Psoas muscle (tissue), 8 donors: Measurements from ENCODE around the gene ZNF783. TPM values are rescaled to one million over a fixed set of nuclear protein-coding genes. Genes with fewer than 3 reads are reported as not detected.

Source experiments
- ATAC-seq, 4 donors: fragments of 200-7000 bp; cut with Tn5 transposase; one replicate each; pipeline ENCODE4 v1.9.1; 2020; ENCODE audit warnings: moderate library complexity in 3 of 4, mild to moderate bottlenecking in 2 of 4
- DNase-seq, 2 donors: peaks; one replicate each; pipeline ENCODE4 v3.0.0-alpha.2; 2020
- H3K27ac ChIP-seq: fragments of 200-600 bp; one replicate; pipeline ENCODE4 v1.8.0; 2022
- H3K27me3 ChIP-seq, 3 donors: fragments of 200-600 bp in 1 of 3; one replicate each; pipeline versions ENCODE4 v1.6.1 to v1.8.0; 2013 to 2022; ENCODE audit warnings: low read length in 2 of 3, mild to moderate bottlenecking in 2 of 3, moderate library complexity in 1 of 3; ENCODE audit not compliant: insufficient read depth in 3 of 3
- H3K36me3 ChIP-seq, 2 donors: fragments of 200-600 bp in 1 of 2; one replicate each; pipeline versions ENCODE4 v1.6.1 to v1.8.0; 2013 to 2022; ENCODE audit warnings: low read depth in 1 of 2, mild to moderate bottlenecking in 1 of 2, moderate library complexity in 1 of 2; ENCODE audit not compliant: insufficient read depth in 1 of 2
- H3K4me1 ChIP-seq: fragments of 200-600 bp; one replicate; pipeline ENCODE4 v1.8.0; 2022
- H3K4me3 ChIP-seq: fragments of 200-600 bp; one replicate; pipeline ENCODE4 v1.8.0; 2022; ENCODE audit warnings: mild to moderate bottlenecking
- H3K9me3 ChIP-seq: fragments of 200-600 bp; one replicate; pipeline ENCODE4 v1.8.0; 2022
- WGBS, 3 donors: extraction: QIAGEN DNeasy Blood & Tissue Kit; methylation state at CpG; one replicate each; pipeline versions ENCODE4 v1.1.6 to v1.1.7; 2013; 5-methylcytosine and 5-hydroxymethylcytosine counted together
- intact Hi-C, 2 donors: fragments of 100-400 bp; cut with DNase I; formaldehyde crosslinking; loops; one replicate each; pipeline versions ENCODE4 v1.11.0 to v1.14.2; 2022
- polyA plus RNA-seq, 3 donors: library from polyadenylated mRNA; stranded (reverse); fragments of 200-250 nt; gene quantifications; one replicate each; pipeline ENCODE4 v1.2.3, GENCODE V29; 2013
- total RNA-seq, 4 donors: library from RNA; stranded (reverse); fragmentation: NEBNext Ultra II Directional in 2 of 4; extraction: Animal tissue kit (Norgen Biotek cat#: 25700) in 2 of 4; gene quantifications; one replicate each; pipeline versions ENCODE4 v1.2.1 to v1.2.4, GENCODE V29; 2021 to 2023
- TF ChIP-seq, protein P1 (sequence below): fragments of 200-600 bp; IDR thresholded peaks from one replicate; pipeline ENCODE4 v1.8.0; 2022; ENCODE audit warnings: antibody characterized with exemption
- donor health status: healthy with polysubstance abuse.
- donor health status: DM: no; HTN: no; CAD: no; lungs with moderate emphysema.
- donor health status: Bipolar disorder and iron deficiency.
- donor health status: healthy.
- donor health status: DM: yes; HTN: yes; CAD: no.
- donor health status: DM: no; HTN: no; CAD: no.
- donor health status: DM: no; HTN: no; CAD: no.
- donor health status: DM: yes; HTN: yes; CAD: no.

Gene ZNF783
- total and polyA plus RNA-seq, 7 donors, result 4.2 to 11.1 (median 6.3) TPM

DNA sequence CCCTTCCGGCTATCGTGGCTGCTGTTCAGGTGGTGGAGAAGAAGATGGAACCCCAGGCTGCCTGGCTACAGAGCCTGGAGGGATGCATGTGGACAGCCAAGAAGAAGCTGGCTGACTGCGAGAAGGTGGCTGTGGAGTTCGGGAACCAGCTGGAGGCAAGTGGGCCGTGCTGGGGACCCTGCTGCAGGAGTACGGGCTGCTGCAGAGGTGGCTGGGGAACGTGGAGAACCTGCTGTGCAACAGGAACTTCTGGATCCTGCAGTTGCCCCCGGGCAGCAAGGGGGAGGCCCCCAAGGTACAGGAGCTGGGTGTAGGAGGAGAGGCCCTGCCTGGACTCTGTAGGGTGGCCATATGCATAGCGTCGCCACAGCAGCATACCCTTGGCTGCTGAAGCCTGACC, 25.6 kb downstream of the ZNF783 start:
- H3K27ac ChIP-seq, result no peak overlapping the region
- H3K4me1 ChIP-seq, result peaks cover 4% of the 10 kb centered on the region
- H3K4me3 ChIP-seq, result no peak overlapping the region
- peaks cover 0 to 19% of the 10 kb centered on the region in 2 donors for H3K36me3 ChIP-seq
- H3K9me3 ChIP-seq, result no peaks in the 10 kb centered on the region
- no peak for ATAC-seq
- intact Hi-C loops, result loop anchor here in 1 of 2 donors (10.0 kb wide), 1 partner anchor 263 kb away; the partner anchor contains the start of gene PDIA4
- H3K27me3 ChIP-seq, result no peaks in the 10 kb centered on the region
- WGBS, 3 donors, result 94 to 96% (median 95%) methylated on average over 10 of the region's 10 CpGs
- no peak for DNase-seq
- TF ChIP-seq, protein P1, sequence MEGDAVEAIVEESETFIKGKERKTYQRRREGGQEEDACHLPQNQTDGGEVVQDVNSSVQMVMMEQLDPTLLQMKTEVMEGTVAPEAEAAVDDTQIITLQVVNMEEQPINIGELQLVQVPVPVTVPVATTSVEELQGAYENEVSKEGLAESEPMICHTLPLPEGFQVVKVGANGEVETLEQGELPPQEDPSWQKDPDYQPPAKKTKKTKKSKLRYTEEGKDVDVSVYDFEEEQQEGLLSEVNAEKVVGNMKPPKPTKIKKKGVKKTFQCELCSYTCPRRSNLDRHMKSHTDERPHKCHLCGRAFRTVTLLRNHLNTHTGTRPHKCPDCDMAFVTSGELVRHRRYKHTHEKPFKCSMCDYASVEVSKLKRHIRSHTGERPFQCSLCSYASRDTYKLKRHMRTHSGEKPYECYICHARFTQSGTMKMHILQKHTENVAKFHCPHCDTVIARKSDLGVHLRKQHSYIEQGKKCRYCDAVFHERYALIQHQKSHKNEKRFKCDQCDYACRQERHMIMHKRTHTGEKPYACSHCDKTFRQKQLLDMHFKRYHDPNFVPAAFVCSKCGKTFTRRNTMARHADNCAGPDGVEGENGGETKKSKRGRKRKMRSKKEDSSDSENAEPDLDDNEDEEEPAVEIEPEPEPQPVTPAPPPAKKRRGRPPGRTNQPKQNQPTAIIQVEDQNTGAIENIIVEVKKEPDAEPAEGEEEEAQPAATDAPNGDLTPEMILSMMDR, result no peak

DNA sequence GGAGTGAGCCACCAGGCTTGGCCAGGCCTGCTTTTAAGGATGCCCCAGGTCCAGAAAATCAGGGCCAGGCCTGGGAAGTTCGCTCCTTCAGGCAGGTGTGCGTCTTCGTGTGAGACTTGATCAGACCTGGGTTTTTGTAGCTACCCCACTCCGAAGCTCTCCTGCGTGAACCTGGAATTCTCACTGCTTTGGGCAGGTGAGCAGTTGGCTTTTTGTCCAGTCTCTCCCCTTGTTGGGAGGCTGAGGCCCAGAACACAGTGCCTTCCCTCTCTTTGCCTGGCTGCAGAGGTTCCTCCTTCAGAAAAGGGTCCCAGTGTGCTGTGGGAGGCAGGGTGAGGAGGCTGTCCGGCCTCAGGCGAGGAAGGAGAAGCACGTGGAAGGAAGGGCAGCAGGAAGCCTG, 27.3 kb downstream of the ZNF783 start:
- intact Hi-C loops, result loop anchor here in 1 of 2 donors (10.0 kb wide), 1 partner anchor 264 kb away; the partner anchor contains the start of gene PDIA4
- H3K36me3 ChIP-seq, result peaks cover 0 to 31% of the 10 kb centered on the region in 2 donors
- 93 to 95% (median 95%) methylated on average over 8 of the region's 8 CpGs for WGBS, 3 donors
- H3K27ac ChIP-seq, result no peak overlapping the region
- H3K4me1 ChIP-seq, result peaks cover 4% of the 10 kb centered on the region
- H3K9me3 ChIP-seq, result no peaks in the 10 kb centered on the region
- TF ChIP-seq, protein P1, result no peak
- DNase-seq (no peak), ATAC-seq (no peak)
- H3K27me3 ChIP-seq, result no peaks in the 10 kb centered on the region
- H3K4me3 ChIP-seq, result no peak overlapping the region

DNA sequence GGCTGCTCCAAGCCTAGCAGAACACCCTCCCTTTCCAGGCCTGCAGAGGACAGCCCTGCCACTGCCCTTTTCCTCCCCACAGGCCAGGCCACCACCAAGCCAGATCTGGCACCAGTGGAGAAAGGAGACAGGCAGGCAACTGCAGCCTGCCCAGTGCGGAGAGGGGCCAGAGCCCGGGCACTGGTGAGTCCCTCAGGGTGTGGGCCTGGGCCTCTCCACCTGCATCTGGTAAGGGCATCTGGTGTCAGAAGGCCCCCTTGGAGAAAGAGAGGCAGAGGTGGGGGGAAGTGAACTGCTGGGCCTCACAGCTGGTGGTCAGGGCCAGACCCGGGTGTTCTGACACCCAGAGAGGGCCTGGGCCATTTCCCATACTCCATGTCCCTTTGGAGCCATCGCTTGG, 27.9 kb downstream of the ZNF783 start:
- no peak overlapping the region for H3K4me3 ChIP-seq
- H3K9me3 ChIP-seq, result no peaks in the 10 kb centered on the region
- 92 to 98% (median 98%) methylated on average over 4 of the region's 4 CpGs for WGBS, 3 donors
- no peak for ATAC-seq
- H3K4me1 ChIP-seq, result peaks cover 4% of the 10 kb centered on the region
- peaks cover 0 to 36% of the 10 kb centered on the region in 2 donors for H3K36me3 ChIP-seq
- DNase-seq, result no peak
- no peaks in the 10 kb centered on the region for H3K27me3 ChIP-seq
- TF ChIP-seq, protein P1, result no peak
- no peak overlapping the region for H3K27ac ChIP-seq
- intact Hi-C loops, result loop anchor here in 1 of 2 donors (10.0 kb wide), 1 partner anchor 265 kb away; the partner anchor contains the start of gene PDIA4

DNA sequence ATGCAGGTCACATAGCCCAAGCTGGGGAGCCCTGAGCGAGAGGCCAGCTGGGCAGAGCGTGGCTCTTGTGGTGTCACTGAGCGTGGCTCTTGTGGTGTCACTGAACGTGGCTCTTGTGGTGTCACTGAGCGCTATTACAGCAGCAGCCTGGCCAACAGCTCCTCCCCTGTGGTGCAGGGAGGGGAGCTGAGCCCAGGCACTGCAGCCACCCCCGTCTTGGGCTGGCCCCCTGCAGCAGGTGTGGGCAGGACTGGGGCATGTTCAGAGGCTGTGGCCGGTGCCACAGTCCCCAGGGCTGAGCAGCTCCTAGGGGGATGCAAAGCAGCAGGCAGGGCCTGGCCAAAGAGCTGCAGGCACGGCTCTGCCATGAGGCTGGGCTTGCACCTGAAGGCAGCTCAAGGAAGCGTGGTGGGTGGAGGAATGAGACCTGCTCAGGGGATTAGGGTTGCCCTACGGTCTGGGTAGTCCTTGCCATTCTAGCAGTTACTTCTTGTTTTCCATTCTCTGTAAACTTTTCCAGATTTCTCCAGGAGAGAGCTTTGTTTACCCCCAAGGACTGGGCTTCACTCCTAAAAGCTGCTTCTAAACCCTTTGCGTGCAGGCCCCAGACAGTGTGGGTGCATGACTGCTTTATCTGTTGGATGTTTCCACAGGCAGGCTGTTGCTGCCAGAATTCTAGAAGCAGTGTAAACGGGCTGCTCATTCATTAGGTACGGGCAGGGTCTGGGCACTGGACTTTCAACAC, 29.2 kb downstream of the ZNF783 start:
- no peaks in the 10 kb centered on the region for H3K27me3 ChIP-seq
- TF ChIP-seq, protein P1, result no peak
- no peak for DNase-seq
- no peak overlapping the region for H3K27ac ChIP-seq
- no peak overlapping the region for H3K4me3 ChIP-seq
- H3K4me1 ChIP-seq, result no peaks in the 10 kb centered on the region
- H3K9me3 ChIP-seq, result no peaks in the 10 kb centered on the region
- peaks cover 0 to 40% of the 10 kb centered on the region in 2 donors for H3K36me3 ChIP-seq
- no peak for ATAC-seq
- intact Hi-C loops, result no loop called here
- WGBS, 3 donors, result 82 to 86% (median 83%) methylated on average over 13 of the region's 13 CpGs
